Testis (tissue), 3 donors: ENCODE data around the gene DYNLRB1. TPM values are rescaled to one million over a fixed set of nuclear protein-coding genes. Genes with fewer than 3 reads are reported as not detected.
A peak's percentile ranks its signal among the peaks of the same experiment; 100 is the strongest.
"Not testable (repeated sequence)": the region's sequence is repeated elsewhere in the genome, so short reads cannot be mapped to it uniquely, and the experiment has no call there.

Experiments
- DNase-seq: peaks from one replicate; pipeline ENCODE4 v3.0.0-alpha.2; 2019
- H3K27ac ChIP-seq, 2 donors: fragments of 200-600 bp; sonication (generic); one replicate each; pipeline ENCODE4 v1.5.1; 2019
- H3K27me3 ChIP-seq: fragments of 200-600 bp; sonication (generic); one replicate; pipeline ENCODE4 v1.5.1; 2019
- H3K36me3 ChIP-seq: fragments of 200-600 bp; sonication (generic); one replicate; pipeline ENCODE4 v1.5.1; 2017; ENCODE audit warnings: low read depth; ENCODE audit errors: missing control alignments
- H3K4me1 ChIP-seq: fragments of 200-600 bp; sonication (generic); one replicate; pipeline ENCODE4 v1.5.1; 2019
- H3K4me3 ChIP-seq, 2 donors: fragments of 200-600 bp; sonication (generic); one replicate each; pipeline ENCODE4 v1.5.1; 2017 to 2019
- H3K9me3 ChIP-seq: fragments of 200-600 bp; sonication (generic); one replicate; pipeline ENCODE4 v1.5.1; 2017
- POLR2A ChIP-seq: fragments of 450-650 bp; IDR thresholded peaks from one replicate; pipeline ENCODE4 v1.6.1; 2017; ENCODE audit warnings: antibody characterized with exemption, mild to moderate bottlenecking, moderate library complexity
- WGBS, 2 donors: methylation state at CpG; one replicate each; pipeline ENCODE4 v1.1.5; 2018; 5-methylcytosine and 5-hydroxymethylcytosine counted together
- intact Hi-C: fragments of 100-400 bp; cut with DNase I; formaldehyde crosslinking; loops from one replicate; pipeline ENCODE4 v1.15.1; 2023; ENCODE audit warnings: low total_unique reads
- polyA plus RNA-seq: library from polyadenylated mRNA; stranded (reverse); fragments of 350-450 nt; fragmentation: Illumina TruSeq; extraction: RNeasy Lipid Tissue Mini Kit (QIAGEN cat#74804); gene quantifications from one replicate; pipeline ENCODE4 v1.2.3, GENCODE V29; 2014; ENCODE audit warnings: low read depth, low replicate concordance; ENCODE audit not compliant: insufficient read depth
- total RNA-seq, 2 donors: library from RNA; depleted of rRNA; stranded (reverse); fragments of >200 nt; gene quantifications; one replicate each; pipeline ENCODE4 v1.2.3, GENCODE V29; 2016
- TF ChIP-seq, protein P1 (sequence below), 3 experiments: fragments of 450-650 bp in 2 of 3; fragments of 200-600 bp in 1 of 3; sonication (generic) in 1 of 3; IDR thresholded peaks; one replicate each; pipeline ENCODE4 v1.5.1; 2016 to 2019; ENCODE audit warnings: antibody characterized with exemption in 3 of 3, mild to moderate bottlenecking in 2 of 3, moderate library complexity in 1 of 3

Gene DYNLRB1
- total and polyA plus RNA-seq, 3 donors from 2014 or later: 97.6 to 155 (median 128) TPM

- H3K36me3 ChIP-seq: no peaks in the 10 kb centered on the region
- peak overlapping the region; percentile 95 to 97 for H3K27ac ChIP-seq
- no peaks in the 10 kb centered on the region for H3K9me3 ChIP-seq
- intact Hi-C loops: no loop called here
- peak overlapping the region; percentile 77 to 84 for H3K4me3 ChIP-seq
- H3K27me3 ChIP-seq: no peaks in the 10 kb centered on the region
- no peaks in the 10 kb centered on the region for H3K4me1 ChIP-seq
- DNase-seq: no peak
- no peak for TF ChIP-seq POLR2A
- TF ChIP-seq, protein P1, sequence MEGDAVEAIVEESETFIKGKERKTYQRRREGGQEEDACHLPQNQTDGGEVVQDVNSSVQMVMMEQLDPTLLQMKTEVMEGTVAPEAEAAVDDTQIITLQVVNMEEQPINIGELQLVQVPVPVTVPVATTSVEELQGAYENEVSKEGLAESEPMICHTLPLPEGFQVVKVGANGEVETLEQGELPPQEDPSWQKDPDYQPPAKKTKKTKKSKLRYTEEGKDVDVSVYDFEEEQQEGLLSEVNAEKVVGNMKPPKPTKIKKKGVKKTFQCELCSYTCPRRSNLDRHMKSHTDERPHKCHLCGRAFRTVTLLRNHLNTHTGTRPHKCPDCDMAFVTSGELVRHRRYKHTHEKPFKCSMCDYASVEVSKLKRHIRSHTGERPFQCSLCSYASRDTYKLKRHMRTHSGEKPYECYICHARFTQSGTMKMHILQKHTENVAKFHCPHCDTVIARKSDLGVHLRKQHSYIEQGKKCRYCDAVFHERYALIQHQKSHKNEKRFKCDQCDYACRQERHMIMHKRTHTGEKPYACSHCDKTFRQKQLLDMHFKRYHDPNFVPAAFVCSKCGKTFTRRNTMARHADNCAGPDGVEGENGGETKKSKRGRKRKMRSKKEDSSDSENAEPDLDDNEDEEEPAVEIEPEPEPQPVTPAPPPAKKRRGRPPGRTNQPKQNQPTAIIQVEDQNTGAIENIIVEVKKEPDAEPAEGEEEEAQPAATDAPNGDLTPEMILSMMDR (IDR thresholded peaks at IDR 0.05): no peak
- WGBS, 2 donors: 0 to 1% methylated on average over 3 of the region's 3 CpGs
Measured at GRCh38 chr20:34517114-34517505, 888 bp downstream of the DYNLRB1 start.

- H3K9me3 ChIP-seq, DNase-seq, H3K4me3 ChIP-seq, intact Hi-C loops, H3K36me3 ChIP-seq, H3K4me1 ChIP-seq, H3K27me3 ChIP-seq, H3K27ac ChIP-seq: not testable (repeated sequence)
- 89 to 92% methylated on average over 6 to 7 of the region's 7 CpGs for WGBS, 2 donors
Measured at GRCh38 chr20:34518863-34519262, 2.6 kb downstream of the DYNLRB1 start.

DNA sequence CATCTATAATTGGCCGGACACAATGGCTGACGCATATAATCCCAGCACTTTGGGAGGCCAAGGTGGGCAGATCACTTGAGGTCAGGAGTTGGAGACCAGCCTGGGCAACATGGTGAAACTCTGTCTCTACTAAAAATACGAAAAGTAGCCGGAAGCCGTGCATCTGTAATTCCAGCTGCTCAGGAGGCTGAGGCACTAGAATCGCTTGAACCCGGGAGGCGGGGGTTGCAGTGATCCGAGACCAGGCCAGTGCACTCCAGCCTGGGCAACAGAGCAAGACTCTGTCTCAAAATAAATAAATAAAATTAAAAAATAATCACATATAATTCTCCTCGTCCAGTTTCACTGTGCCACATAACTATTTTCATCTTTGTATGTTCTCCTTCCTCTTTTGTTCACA lies 3.6 kb downstream of the DYNLRB1 start:
- H3K36me3 ChIP-seq, H3K9me3 ChIP-seq, H3K27ac ChIP-seq, H3K4me3 ChIP-seq, H3K4me1 ChIP-seq, H3K27me3 ChIP-seq, intact Hi-C loops, DNase-seq: not testable (repeated sequence)
- 88 to 90% methylated on average over 10 of the region's 10 CpGs for WGBS, 2 donors

GRCh38 chr20:34522969-34523871 lies 7.0 kb downstream of the DYNLRB1 start:
- TF ChIP-seq, protein P1 (IDR thresholded peaks at IDR 0.05): peak; percentile 20 to 41 (median 25)
- TF ChIP-seq POLR2A: no peak
- intact Hi-C loops: no loop called here

DNA sequence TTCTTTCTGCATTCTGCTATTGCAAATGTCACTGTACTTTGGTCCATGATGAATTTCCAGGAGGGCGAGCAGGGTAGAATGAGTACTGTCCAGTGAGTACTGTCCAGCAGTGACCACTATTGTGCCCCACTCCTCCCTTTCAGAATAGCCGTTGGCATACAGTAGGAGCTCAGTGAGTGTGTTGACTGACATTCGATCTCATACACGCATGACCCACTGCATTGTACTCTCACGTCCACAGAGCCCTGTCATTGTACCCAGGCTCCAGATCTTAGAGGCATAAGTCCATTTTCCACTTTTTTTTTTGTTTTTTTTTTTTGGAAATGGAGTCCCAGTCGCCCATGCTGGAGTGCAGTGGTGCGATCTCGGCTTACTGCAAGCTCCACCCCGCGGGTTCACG lies 8.2 kb downstream of the DYNLRB1 start:
- Histone ChIP-seq H3K27ac (no peak overlapping the region), H3K4me3 (no peak overlapping the region), H3K27me3 (no peaks in the 10 kb centered on the region), H3K4me1 (peaks cover 33% of the 10 kb centered on the region), H3K9me3 (no peaks in the 10 kb centered on the region), H3K36me3 (no peaks in the 10 kb centered on the region)
- intact Hi-C loops: no loop called here
- WGBS, 2 donors: 86 to 89% methylated on average over 11 of the region's 11 CpGs
- no peak for DNase-seq
- TF ChIP-seq, protein P1 (IDR thresholded peaks at IDR 0.05): no peak
- no peak for TF ChIP-seq POLR2A

More at GRCh38 chr20:34522969-34523871, 7.0 kb downstream of the DYNLRB1 start:
- no peaks in the 10 kb centered on the region for H3K27me3 ChIP-seq
- no peaks in the 10 kb centered on the region for H3K36me3 ChIP-seq
- H3K4me1 ChIP-seq: peaks cover 27% of the 10 kb centered on the region
- no peaks in the 10 kb centered on the region for H3K9me3 ChIP-seq
- H3K27ac ChIP-seq: peak overlapping the region in 1 of 2 donors; percentile 50
- no peak overlapping the region for H3K4me3 ChIP-seq
- WGBS, 2 donors: 54 to 58% methylated on average over 17 of the region's 17 CpGs
- DNase-seq: peak; percentile 68
